Measurements from ENCODE around the gene MACROD2.
"Not testable (repeated sequence)": the region's sequence is repeated elsewhere in the genome, so short reads cannot be mapped to it uniquely, and the experiment has no call there.

MACROD2 gene

GRCh38 chr20:15756754-15757115 is 1761.4 kb downstream of the MACROD2 start:
- DNase-seq = no peak

GRCh38 chr20:15759594-15759993 is 1764.3 kb downstream of the MACROD2 start:
- no peak for DNase-seq

GRCh38 chr20:15760001-15760621 is 1764.8 kb downstream of the MACROD2 start:
- no peak for DNase-seq

GRCh38 chr20:15763366-15763765 is 1768.0 kb downstream of the MACROD2 start:
- DNase-seq = no peak

GRCh38 chr20:15767586-15767985 is 1772.3 kb downstream of the MACROD2 start:
- no peak for DNase-seq

- no peak for DNase-seq
Measured at GRCh38 chr20:15767999-15768741, 1772.9 kb downstream of the MACROD2 start.

GRCh38 chr20:15772826-15773225 is 1777.5 kb downstream of the MACROD2 start:
- DNase-seq = no peak

- DNase-seq = no peak
Measured at GRCh38 chr20:15774926-15775325, 1779.6 kb downstream of the MACROD2 start.

GRCh38 chr20:15776770-15777466 is 1781.6 kb downstream of the MACROD2 start:
- DNase-seq = no peak

GRCh38 chr20:15784020-15784419 is 1788.7 kb downstream of the MACROD2 start:
- DNase-seq = no peak

GRCh38 chr20:15789079-15789478 is 1793.8 kb downstream of the MACROD2 start:
- no peak for DNase-seq

- no peak for DNase-seq
Measured at GRCh38 chr20:15792855-15793254, 1797.5 kb downstream of the MACROD2 start.

GRCh38 chr20:15794409-15794808 is 1799.1 kb downstream of the MACROD2 start:
- DNase-seq = no peak

GRCh38 chr20:15795305-15796019 is 1800.1 kb downstream of the MACROD2 start:
- no peak for DNase-seq

GRCh38 chr20:15799871-15800270 is 1804.6 kb downstream of the MACROD2 start:
- DNase-seq = no peak

- no peak for DNase-seq
Measured at GRCh38 chr20:15802020-15802419, 1806.7 kb downstream of the MACROD2 start.

GRCh38 chr20:15805154-15805553 is 1809.8 kb downstream of the MACROD2 start:
- no peak for DNase-seq

- no peak for DNase-seq
Measured at GRCh38 chr20:15806105-15806504, 1810.8 kb downstream of the MACROD2 start.

- DNase-seq = no peak
Measured at GRCh38 chr20:15807271-15807670, 1812.0 kb downstream of the MACROD2 start.

GRCh38 chr20:15807771-15808170 is 1812.5 kb downstream of the MACROD2 start:
- DNase-seq = not testable (repeated sequence)

GRCh38 chr20:15811951-15812350 is 1816.6 kb downstream of the MACROD2 start:
- no peak for DNase-seq

- DNase-seq = no peak
Measured at GRCh38 chr20:15812696-15813095, 1817.4 kb downstream of the MACROD2 start.

GRCh38 chr20:15814360-15814759 is 1819.0 kb downstream of the MACROD2 start:
- no peak for DNase-seq

Data from NCI-H510A (cell line).